Measurements from ENCODE around the gene ANKS6. TPM values are rescaled to one million over a fixed set of nuclear protein-coding genes. Genes with fewer than 3 reads are reported as not detected.

ANKS6 gene
- total and polyA plus RNA-seq, 11 donors, result 1.9 to 8.0 (median 3.7) TPM

DNA sequence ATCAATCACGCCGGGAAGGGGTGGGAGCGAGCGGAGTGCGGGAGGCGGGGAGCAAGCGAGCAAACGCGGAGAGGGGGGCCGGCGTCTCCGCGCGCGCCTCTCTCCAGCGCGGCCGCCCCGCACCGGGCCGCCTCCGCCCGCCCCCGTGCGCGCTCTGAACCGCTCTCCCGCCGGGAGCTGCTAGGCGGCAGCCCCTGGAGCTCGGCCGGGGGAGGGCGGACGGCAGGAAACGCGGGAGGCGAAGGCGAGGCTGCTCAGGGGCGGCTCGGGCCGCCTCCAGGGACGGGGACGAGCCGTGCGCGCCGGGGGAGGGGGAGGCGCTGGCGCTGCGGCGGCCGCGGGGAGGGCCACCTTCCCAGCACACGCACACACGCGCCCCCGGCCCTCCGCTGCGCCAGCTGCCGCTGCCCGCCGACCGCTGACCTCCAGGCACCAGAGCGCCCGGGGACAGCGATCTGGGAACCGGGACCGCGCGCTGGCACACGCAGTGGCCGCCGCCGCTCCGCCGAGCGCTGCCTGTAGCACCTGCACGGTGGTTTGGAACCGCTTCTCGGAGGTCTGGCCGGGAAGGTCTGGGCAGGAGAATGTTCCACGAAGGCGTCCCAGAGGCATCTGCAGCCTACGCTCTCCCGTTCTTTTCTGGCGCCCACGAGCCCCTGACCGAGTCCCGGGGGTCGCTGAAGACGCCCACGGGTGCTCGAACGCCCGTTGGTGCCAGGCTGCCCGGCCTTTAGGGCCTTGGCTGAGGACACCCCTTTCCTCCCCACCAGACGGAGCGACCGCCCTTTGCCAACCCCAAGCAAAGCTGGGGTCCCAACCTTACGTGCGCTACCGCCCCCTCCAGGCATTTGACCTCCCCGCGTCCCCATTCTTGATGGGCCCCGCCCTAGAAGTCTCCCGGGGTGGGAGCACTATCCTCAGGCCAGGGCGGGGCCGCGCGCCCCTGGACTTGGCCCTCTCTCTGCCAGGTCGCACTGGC lies 87.1 kb downstream of the ANKS6 start, which contains the start of gene GABBR2:
GABBR2 (minus strand) TSS at position 3 of the 979 bp plus-strand sequence. CDS start 198 bp downstream, outside the sequence.
- Histone ChIP-seq H3K27me3 (peaks cover 27 to 80% (median 63%) of the 10 kb centered on the region in 9 donors), H3K4me1 (peaks cover 0 to 28% (median 8%) of the 10 kb centered on the region in 12 donors), H3K27ac (no peak within 1 kb of the TSS), H3K36me3 (no peaks in the 10 kb centered on the region), H3K9me3 (no peaks in the 10 kb centered on the region), H3K4me3 (peak within 1 kb of the TSS in 11 of 12 donors; percentile 12 to 58 (median 36))
- WGBS, 4 donors, result 2% methylated on average over 50 to 111 of the region's 111 CpGs
- intact Hi-C loops (cut with DNase I), result loop anchor here in 2 of 10 donors (5.0 to 10.0 kb wide), 2 partner anchors 392 to 394 kb away; no protein-coding TSS in a partner anchor
- TF ChIP-seq, protein P1, sequence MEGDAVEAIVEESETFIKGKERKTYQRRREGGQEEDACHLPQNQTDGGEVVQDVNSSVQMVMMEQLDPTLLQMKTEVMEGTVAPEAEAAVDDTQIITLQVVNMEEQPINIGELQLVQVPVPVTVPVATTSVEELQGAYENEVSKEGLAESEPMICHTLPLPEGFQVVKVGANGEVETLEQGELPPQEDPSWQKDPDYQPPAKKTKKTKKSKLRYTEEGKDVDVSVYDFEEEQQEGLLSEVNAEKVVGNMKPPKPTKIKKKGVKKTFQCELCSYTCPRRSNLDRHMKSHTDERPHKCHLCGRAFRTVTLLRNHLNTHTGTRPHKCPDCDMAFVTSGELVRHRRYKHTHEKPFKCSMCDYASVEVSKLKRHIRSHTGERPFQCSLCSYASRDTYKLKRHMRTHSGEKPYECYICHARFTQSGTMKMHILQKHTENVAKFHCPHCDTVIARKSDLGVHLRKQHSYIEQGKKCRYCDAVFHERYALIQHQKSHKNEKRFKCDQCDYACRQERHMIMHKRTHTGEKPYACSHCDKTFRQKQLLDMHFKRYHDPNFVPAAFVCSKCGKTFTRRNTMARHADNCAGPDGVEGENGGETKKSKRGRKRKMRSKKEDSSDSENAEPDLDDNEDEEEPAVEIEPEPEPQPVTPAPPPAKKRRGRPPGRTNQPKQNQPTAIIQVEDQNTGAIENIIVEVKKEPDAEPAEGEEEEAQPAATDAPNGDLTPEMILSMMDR (IDR thresholded peaks at IDR 0.05), result no peak
- no peak for TF ChIP-seq POLR2A (IDR thresholded peaks at IDR 0.05)
- peak in 1 of 4 donors; percentile 33 for ATAC-seq
- DNase-seq, result no peak

DNA sequence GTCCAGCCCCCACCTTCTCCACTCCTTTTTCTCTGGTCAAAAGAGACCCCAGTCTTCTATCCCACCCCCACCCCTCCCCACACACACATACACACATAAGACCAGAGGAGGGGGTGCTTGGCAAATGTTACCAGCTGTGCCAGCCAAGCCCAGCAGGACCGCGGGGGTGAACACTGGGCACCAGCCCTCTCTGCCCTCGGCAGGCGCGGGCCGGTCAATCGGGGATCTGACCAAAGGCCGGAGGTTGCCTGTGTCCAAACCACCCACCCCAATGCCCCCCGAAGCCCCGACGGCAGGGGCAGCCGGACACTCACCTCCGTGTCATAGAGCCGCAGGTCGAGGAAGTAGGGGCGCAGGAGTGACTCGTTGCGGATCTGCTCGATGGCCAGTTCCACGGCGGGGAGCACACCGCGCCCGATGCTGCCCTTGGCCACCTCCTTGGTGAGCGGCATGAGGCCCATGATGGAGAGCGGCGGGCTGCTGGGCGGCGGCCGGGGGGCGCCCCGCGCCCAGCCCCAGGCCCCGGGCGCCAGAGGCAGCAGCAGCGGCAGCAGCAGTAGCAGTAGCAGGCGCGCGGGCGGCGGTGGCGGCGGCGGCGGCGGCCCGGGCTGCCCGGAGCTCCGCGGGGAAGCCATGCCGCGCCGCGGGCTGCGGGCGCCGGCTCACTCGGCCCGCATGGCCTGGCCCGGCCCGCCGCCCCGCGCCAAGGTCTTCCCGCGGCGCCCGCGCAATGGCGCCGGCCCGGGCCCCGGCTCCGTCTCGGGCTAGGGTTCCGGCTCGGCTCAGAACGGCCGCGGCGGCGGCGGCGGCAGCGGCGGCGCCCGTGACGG lies 88.0 kb downstream of the ANKS6 start:
- WGBS, 4 donors, result 0 to 3% (median 3%) methylated on average over 24 to 89 of the region's 89 CpGs
- Histone ChIP-seq H3K36me3 (no peaks in the 10 kb centered on the region), H3K27me3 (peaks cover 31 to 89% (median 65%) of the 10 kb centered on the region in 9 donors), H3K27ac (no peak overlapping the region), H3K9me3 (no peaks in the 10 kb centered on the region), H3K4me1 (peaks cover 0 to 28% (median 8%) of the 10 kb centered on the region in 12 donors), H3K4me3 (peak overlapping the region in 10 of 12 donors; percentile 3 to 58 (median 38))
- no peak for DNase-seq
- ATAC-seq, result no peak
- intact Hi-C loops (cut with DNase I), result loop anchor here in 2 of 10 donors (5.0 to 10.0 kb wide), 2 partner anchors 391 to 394 kb away; no protein-coding TSS in a partner anchor
- TF ChIP-seq POLR2A (IDR thresholded peaks at IDR 0.05), result no peak
- TF ChIP-seq, protein P1 (IDR thresholded peaks at IDR 0.05), result no peak

DNA sequence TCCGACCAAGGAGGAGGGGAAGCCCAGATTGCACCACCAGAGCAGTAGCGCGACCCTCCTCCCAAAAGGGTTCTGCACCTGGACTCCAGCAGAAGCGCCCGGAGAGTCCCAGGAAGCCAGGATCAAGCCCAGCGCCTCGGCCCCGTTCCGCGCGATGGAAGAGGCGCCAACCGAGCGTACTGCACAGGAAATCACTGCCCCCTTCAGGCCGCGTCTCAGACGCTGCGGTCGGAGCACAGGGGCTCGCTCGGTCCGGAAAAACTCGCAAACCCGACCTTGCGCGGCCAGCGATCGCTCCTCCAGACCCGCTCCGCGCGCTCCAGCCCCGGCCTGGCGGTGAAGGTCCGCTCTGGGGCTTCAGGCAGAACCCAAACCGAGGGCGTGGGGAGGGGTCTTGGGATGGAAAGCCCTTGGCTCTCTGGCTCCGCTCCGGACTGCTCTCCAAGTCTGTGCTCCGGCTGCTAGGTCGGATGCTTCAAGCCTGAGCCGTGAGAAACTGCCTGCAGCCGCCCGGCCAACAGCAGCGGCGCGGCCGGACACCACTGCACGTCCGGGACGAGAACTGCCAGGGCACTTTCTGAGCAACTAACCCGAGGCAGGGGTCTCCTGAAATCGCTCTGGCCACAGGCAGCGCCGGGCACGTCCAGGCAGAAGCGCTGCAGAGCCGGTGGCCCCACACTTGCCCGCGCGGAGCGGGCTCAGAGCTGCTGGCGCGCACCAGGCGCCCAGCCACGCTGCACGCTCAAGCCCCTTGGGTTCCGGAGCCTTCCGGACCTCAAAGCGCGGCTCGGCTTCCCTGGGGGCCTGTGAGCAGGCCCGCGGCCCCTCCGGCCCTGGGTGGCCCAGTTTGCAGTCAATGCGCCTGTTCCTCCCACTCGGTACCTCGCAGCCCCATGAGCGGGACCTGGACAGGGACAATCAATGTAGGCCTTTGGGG lies 88.9 kb downstream of the ANKS6 start:
- no peaks in the 10 kb centered on the region for H3K36me3 ChIP-seq
- no peak overlapping the region for H3K27ac ChIP-seq
- DNase-seq, result peak; percentile 33 to 72 (median 43)
- intact Hi-C loops (cut with DNase I), result loop anchor here in 5 of 10 donors (1.0 to 10.0 kb wide), 4 partner anchors 390 to 393 kb away; no protein-coding TSS in a partner anchor
- peaks cover 31 to 98% (median 66%) of the 10 kb centered on the region in 9 donors for H3K27me3 ChIP-seq
- H3K4me3 ChIP-seq, result peak overlapping the region; percentile 3 to 58 (median 26)
- peaks cover 0 to 28% (median 8%) of the 10 kb centered on the region in 12 donors for H3K4me1 ChIP-seq
- no peaks in the 10 kb centered on the region for H3K9me3 ChIP-seq
- peak in 3 of 4 donors; percentile 72 to 82 (median 75) for ATAC-seq
- 3 to 4% (median 3%) methylated on average over 30 to 79 of the region's 79 CpGs for WGBS, 4 donors
- TF ChIP-seq POLR2A (IDR thresholded peaks at IDR 0.05), result no peak
- TF ChIP-seq, protein P1 (IDR thresholded peaks at IDR 0.05), result peak in 10 of 12 donors; percentile 16 to 60 (median 46)
